ENCODE data around the gene THEM4. TPM values are rescaled to one million over a fixed set of nuclear protein-coding genes. Genes with fewer than 3 reads are reported as not detected.
A peak's percentile ranks its signal among the peaks of the same experiment; 100 is the strongest.

THEM4 gene
- total RNA-seq, 2 experiments from 2014 or later, result 7.2 to 21.5 TPM

DNA sequence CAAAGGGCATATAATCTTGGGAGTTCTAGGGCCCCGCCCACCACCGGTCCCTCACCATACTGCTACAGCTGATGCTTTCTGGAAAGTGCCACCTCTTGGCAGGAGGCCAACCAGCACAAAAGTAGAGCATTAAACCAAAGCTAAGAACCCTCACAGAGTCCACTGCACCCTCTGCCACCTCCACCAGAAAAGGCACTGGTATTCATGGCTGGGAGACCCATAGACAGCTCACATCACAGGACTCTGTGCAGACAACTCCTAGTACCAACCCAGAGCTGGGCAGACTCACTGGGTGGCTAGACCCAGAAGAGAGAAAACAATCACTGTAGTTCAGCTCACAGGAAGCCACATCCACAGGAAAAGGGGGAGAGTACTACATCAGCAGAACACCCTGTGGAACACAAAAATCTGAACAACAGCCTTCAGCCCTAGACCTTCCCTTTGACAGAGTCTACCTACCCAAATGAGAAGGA is 10.8 kb downstream of the THEM4 start:
- Histone ChIP-seq H3K9me3 (ENCODE audit: low read length) (no peaks in the 10 kb centered on the region), H2AFZ (ENCODE audit: low read length) (no peak overlapping the region), H3K79me2 (ENCODE audit: insufficient read depth, low read depth, low read length) (no peaks in the 10 kb centered on the region), H4K20me1 (ENCODE audit: insufficient read depth, low read length) (no peaks in the 10 kb centered on the region), H3K27ac (ENCODE audit: low read depth, low read length, poor library complexity, severe bottlenecking) (no peak overlapping the region), H3K4me1 (ENCODE audit: insufficient read depth, low read length, poor library complexity, severe bottlenecking) (no peaks in the 10 kb centered on the region), H3K4me2 (ENCODE audit: low read length) (no peak overlapping the region), H3K9me2 (ENCODE audit: insufficient read depth, low read length) (no peaks in the 10 kb centered on the region), H3K36me3 (ENCODE audit: insufficient read depth, low read length) (peaks cover 7% of the 10 kb centered on the region; the same call in 1 of the 2 replicates), H3K4me3 (ENCODE audit: low read depth, low read length, poor library complexity, severe bottlenecking) (no peak overlapping the region)
- TF ChIP-seq CTCF (conservative IDR thresholded peaks at IDR 0.05; ENCODE audit: low read length) (no peak), EZH2phosphoT487 (IDR thresholded peaks at IDR 0.05; ENCODE audit: borderline replicate concordance, low read depth, low read length) (no peak)
- ChIA-PET POLR2A (interaction anchor here (1.0 kb wide), 1 partner anchor 33 kb away, joined by 3 read pairs; no protein-coding TSS in a partner anchor), CTCF (ENCODE audit: unreplicated experiment) (no interaction called here)
- intact Hi-C loops (cut with micrococcal nuclease; ENCODE audit: unreplicated experiment), result no loop called here
- DNase-seq (ENCODE audit: low spot score), result no peak
- BruUV-seq (replicated peaks), result no TSS peak

GRCh38 chr1:151897991-151898431 is 11.3 kb downstream of the THEM4 start:
- POLR2A ChIA-PET, result interaction anchor here (1.0 kb wide), 1 partner anchor 32 kb away, joined by 3 read pairs; no protein-coding TSS in a partner anchor
- Histone ChIP-seq H3K9me2 (ENCODE audit: insufficient read depth, low read length) (no peaks in the 10 kb centered on the region), H3K9me3 (ENCODE audit: low read length) (no peaks in the 10 kb centered on the region), H2AFZ (ENCODE audit: low read length) (no peak overlapping the region), H3K4me1 (ENCODE audit: insufficient read depth, low read length, poor library complexity, severe bottlenecking) (no peaks in the 10 kb centered on the region), H3K36me3 (ENCODE audit: insufficient read depth, low read length) (peaks cover 7% of the 10 kb centered on the region; the same call in 1 of the 2 replicates), H3K4me2 (ENCODE audit: low read length) (no peak overlapping the region), H4K20me1 (ENCODE audit: insufficient read depth, low read length) (no peaks in the 10 kb centered on the region), H3K27ac (ENCODE audit: low read depth, low read length, poor library complexity, severe bottlenecking) (no peak overlapping the region), H3K79me2 (ENCODE audit: insufficient read depth, low read depth, low read length) (no peaks in the 10 kb centered on the region), H3K4me3 (ENCODE audit: low read depth, low read length, poor library complexity, severe bottlenecking) (no peak overlapping the region)
- DNase-seq (ENCODE audit: low spot score), result no peak
- BruUV-seq (replicated peaks), result no TSS peak
- no peak for TF ChIP-seq CTCF (conservative IDR thresholded peaks at IDR 0.05; ENCODE audit: low read length)
- TF ChIP-seq EZH2phosphoT487 (IDR thresholded peaks at IDR 0.05; ENCODE audit: borderline replicate concordance, low read depth, low read length), result no peak
- CTCF ChIA-PET (ENCODE audit: unreplicated experiment), result no interaction called here
- intact Hi-C loops (cut with micrococcal nuclease; ENCODE audit: unreplicated experiment), result no loop called here

DNA sequence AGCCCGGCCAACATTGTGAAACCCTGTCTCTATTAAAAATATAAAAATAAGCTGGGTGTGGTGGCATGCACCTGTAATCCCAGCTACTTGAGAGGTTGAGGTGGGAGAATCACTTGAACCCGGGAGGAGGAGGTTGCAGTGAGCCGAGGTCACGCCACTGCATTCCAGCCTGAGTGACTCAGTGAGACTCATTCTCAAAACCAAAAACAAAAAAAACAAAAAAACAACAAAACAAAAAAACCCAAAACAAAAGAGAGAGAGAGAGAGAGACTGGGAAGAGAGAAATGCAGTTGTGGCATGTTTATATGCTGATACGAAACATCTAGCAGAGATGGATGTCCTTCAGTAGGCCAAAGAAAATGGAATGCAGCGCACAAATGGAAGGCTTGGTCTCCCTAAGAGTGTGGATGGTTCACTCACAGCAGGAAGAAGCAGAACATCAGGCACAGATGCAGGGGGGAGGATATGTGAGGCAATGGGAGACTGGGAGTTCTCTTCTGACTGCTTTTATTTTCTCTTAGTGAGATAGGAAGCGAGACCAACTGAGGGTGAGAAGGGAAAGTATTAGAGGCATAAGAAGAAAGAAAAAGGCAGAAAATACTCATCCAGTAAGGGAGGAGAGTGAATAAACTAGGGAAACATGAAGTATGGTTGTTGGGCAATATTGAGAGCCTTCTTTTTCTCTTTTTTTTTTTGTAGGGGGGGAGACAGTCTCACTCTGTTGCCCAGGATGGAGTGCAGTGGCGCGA is 16.0 kb downstream of the THEM4 start:
- Histone ChIP-seq H3K27ac (ENCODE audit: low read depth, low read length, poor library complexity, severe bottlenecking) (no peak overlapping the region), H3K9me2 (ENCODE audit: insufficient read depth, low read length) (no peaks in the 10 kb centered on the region), H2AFZ (ENCODE audit: low read length) (no peak overlapping the region), H3K9me3 (ENCODE audit: low read length) (no peaks in the 10 kb centered on the region), H3K4me3 (ENCODE audit: low read depth, low read length, poor library complexity, severe bottlenecking) (no peak overlapping the region), H4K20me1 (ENCODE audit: insufficient read depth, low read length) (no peaks in the 10 kb centered on the region), H3K36me3 (ENCODE audit: insufficient read depth, low read length) (peaks cover 7% of the 10 kb centered on the region; the same call in 1 of the 2 replicates), H3K79me2 (ENCODE audit: insufficient read depth, low read depth, low read length) (no peaks in the 10 kb centered on the region), H3K4me1 (ENCODE audit: insufficient read depth, low read length, poor library complexity, severe bottlenecking) (no peaks in the 10 kb centered on the region), H3K4me2 (ENCODE audit: low read length) (no peak overlapping the region)
- TSS peak; percentile 34 for BruUV-seq (replicated peaks)
- intact Hi-C loops (cut with micrococcal nuclease; ENCODE audit: unreplicated experiment), result no loop called here
- no peak for TF ChIP-seq CTCF (conservative IDR thresholded peaks at IDR 0.05; ENCODE audit: low read length)
- TF ChIP-seq EZH2phosphoT487 (IDR thresholded peaks at IDR 0.05; ENCODE audit: borderline replicate concordance, low read depth, low read length), result no peak
- CTCF ChIA-PET (ENCODE audit: unreplicated experiment), result no interaction called here
- no peak for DNase-seq (ENCODE audit: low spot score)
- POLR2A ChIA-PET, result interaction anchor here (0.7 to 0.8 kb wide), 2 partner anchors 18 to 106 kb away, joined by 3 read pairs; no protein-coding TSS in a partner anchor
